Activated naive CD4-positive, alpha-beta T cell treated with anti-CD3 and anti-CD28 coated beads, Interleukin-2, amount 50 U/mL, for 24 hours (primary cell): ENCODE measurements around the gene MCTP2.
A peak's percentile ranks its signal among the peaks of the same experiment; 100 is the strongest.

Experiments used
- H3K27ac Mint-ChIP-seq: one replicate; pipeline ENCODE4 v1.8.0; 2021; ENCODE audit warnings: mild to moderate bottlenecking, mixed read lengths
- H3K27me3 Mint-ChIP-seq: one replicate; pipeline ENCODE4 v1.8.0; 2021; ENCODE audit warnings: mixed read lengths
- H3K36me3 Mint-ChIP-seq: one replicate; pipeline ENCODE4 v1.8.0; 2021; ENCODE audit warnings: mixed read lengths
- H3K4me1 Mint-ChIP-seq: one replicate; pipeline ENCODE4 v1.8.0; 2021; ENCODE audit warnings: mixed read lengths
- H3K4me3 Mint-ChIP-seq: one replicate; pipeline ENCODE4 v1.8.0; 2021; ENCODE audit warnings: mild to moderate bottlenecking, mixed read lengths
- H3K9me3 Mint-ChIP-seq: one replicate; pipeline ENCODE4 v1.8.0; 2021; ENCODE audit warnings: mixed read lengths

The MCTP2 gene

GRCh38 chr15:94266789-94267188 lies 35.4 kb downstream of the MCTP2 start:
- Mint-ChIP-seq H3K36me3 (peaks cover 3% of the 10 kb centered on the region), H3K27ac (no peak overlapping the region), H3K4me3 (no peak overlapping the region), H3K27me3 (no peaks in the 10 kb centered on the region), H3K9me3 (no peaks in the 10 kb centered on the region), H3K4me1 (peaks cover 18% of the 10 kb centered on the region)

- Mint-ChIP-seq H3K27me3 (no peaks in the 10 kb centered on the region), H3K9me3 (no peaks in the 10 kb centered on the region), H3K27ac (no peak overlapping the region), H3K36me3 (peaks cover 4% of the 10 kb centered on the region), H3K4me3 (no peak overlapping the region), H3K4me1 (peaks cover 15% of the 10 kb centered on the region)
Observed at GRCh38 chr15:94269954-94270353, 38.6 kb downstream of the MCTP2 start.

GRCh38 chr15:94270570-94270969 lies 39.2 kb downstream of the MCTP2 start:
- H3K9me3 Mint-ChIP-seq, result no peaks in the 10 kb centered on the region

GRCh38 chr15:94272251-94272898 lies 41.0 kb downstream of the MCTP2 start:
- peaks cover 4% of the 10 kb centered on the region for H3K4me1 Mint-ChIP-seq
- peaks cover 4% of the 10 kb centered on the region for H3K36me3 Mint-ChIP-seq
- H3K27ac Mint-ChIP-seq, result no peak overlapping the region

More at GRCh38 chr15:94270570-94270969, 39.2 kb downstream of the MCTP2 start:
- peaks cover 4% of the 10 kb centered on the region for H3K36me3 Mint-ChIP-seq
- H3K27me3 Mint-ChIP-seq, result no peaks in the 10 kb centered on the region
- H3K27ac Mint-ChIP-seq, result no peak overlapping the region
- peaks cover 15% of the 10 kb centered on the region for H3K4me1 Mint-ChIP-seq
- H3K4me3 Mint-ChIP-seq, result no peak overlapping the region

GRCh38 chr15:94273826-94274225 lies 42.5 kb downstream of the MCTP2 start:
- Mint-ChIP-seq H3K36me3 (peaks cover 3% of the 10 kb centered on the region), H3K27ac (no peak overlapping the region), H3K27me3 (no peaks in the 10 kb centered on the region), H3K9me3 (no peaks in the 10 kb centered on the region), H3K4me1 (peaks cover 6% of the 10 kb centered on the region), H3K4me3 (no peak overlapping the region)

More at GRCh38 chr15:94272251-94272898, 41.0 kb downstream of the MCTP2 start:
- Mint-ChIP-seq H3K9me3 (no peaks in the 10 kb centered on the region), H3K4me3 (no peak overlapping the region), H3K27me3 (no peaks in the 10 kb centered on the region)

DNA sequence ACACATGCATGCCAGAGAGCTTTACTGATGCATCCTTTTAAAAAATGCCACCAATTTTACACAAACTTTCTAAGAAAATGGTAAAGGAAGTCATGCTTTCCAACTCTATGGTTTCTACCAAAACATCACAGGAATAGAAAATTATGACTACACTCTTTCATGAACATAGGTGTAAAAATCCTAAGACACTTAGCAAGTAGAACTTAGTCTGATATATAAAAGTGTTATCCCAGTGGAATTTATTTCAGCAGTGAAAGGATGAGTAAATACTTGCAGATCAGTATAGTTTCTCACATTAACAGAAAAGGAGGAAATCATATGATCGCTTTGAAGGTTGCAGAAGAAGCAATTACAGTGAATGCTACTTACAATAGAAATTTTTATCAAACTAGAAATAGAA lies 43.4 kb downstream of the MCTP2 start:
- H3K27ac Mint-ChIP-seq, result no peak overlapping the region
- peaks cover 5% of the 10 kb centered on the region for H3K36me3 Mint-ChIP-seq
- peaks cover 15% of the 10 kb centered on the region for H3K4me1 Mint-ChIP-seq
- no peak overlapping the region for H3K4me3 Mint-ChIP-seq
- H3K9me3 Mint-ChIP-seq, result no peaks in the 10 kb centered on the region
- H3K27me3 Mint-ChIP-seq, result no peaks in the 10 kb centered on the region

GRCh38 chr15:94277485-94277884 lies 46.1 kb downstream of the MCTP2 start:
- Mint-ChIP-seq H3K27ac (no peak overlapping the region), H3K9me3 (peaks cover 9% of the 10 kb centered on the region)

DNA sequence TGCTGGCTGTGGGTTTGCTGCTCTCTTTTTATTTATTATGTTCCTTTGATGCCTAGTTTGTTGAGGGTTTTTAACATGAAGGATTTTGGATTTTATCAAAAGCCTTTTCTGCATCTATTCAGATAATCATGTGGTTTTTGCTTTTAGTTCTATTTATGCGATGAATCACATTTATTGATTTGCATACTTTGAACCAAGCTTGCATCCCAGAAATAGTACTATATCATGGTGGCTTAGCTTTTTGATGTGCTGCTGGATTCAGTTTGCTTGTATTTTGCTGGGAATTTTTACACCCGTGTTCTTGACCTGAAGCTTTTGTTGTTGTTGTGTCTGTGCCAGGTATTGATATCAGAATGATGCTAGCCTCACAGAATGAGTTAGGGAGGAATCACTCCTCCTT lies 48.4 kb downstream of the MCTP2 start:
- Mint-ChIP-seq H3K4me1 (peaks cover 36% of the 10 kb centered on the region), H3K9me3 (peaks cover 9% of the 10 kb centered on the region), H3K27ac (no peak overlapping the region), H3K36me3 (peaks cover 29% of the 10 kb centered on the region), H3K27me3 (no peaks in the 10 kb centered on the region), H3K4me3 (no peak overlapping the region)

More at GRCh38 chr15:94277485-94277884, 46.1 kb downstream of the MCTP2 start:
- Mint-ChIP-seq H3K27me3 (no peaks in the 10 kb centered on the region), H3K4me3 (no peak overlapping the region), H3K36me3 (peaks cover 24% of the 10 kb centered on the region), H3K4me1 (peaks cover 32% of the 10 kb centered on the region)

DNA sequence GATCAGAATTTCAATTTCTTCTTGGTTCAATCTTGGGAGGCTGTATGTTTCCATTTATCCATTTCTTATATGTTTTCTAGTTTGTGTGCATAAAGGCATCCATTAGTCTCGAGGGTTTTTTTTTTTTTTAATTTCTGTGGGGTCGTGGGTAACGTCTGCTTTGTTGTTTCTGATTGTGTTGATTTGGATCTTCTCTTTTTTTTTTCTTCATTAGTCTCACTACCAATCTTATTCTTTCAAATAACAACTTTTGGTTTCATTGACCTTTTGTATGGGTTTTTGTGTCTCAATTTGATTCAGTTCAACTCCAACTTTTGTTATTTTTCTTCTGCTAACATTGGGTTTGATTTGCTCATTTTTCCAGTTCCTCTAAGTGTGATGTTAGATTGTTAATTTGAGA lies 48.9 kb downstream of the MCTP2 start:
- peaks cover 38% of the 10 kb centered on the region for H3K4me1 Mint-ChIP-seq
- no peak overlapping the region for H3K4me3 Mint-ChIP-seq
- no peak overlapping the region for H3K27ac Mint-ChIP-seq
- H3K9me3 Mint-ChIP-seq, result peaks cover 9% of the 10 kb centered on the region
- peaks cover 29% of the 10 kb centered on the region for H3K36me3 Mint-ChIP-seq
- H3K27me3 Mint-ChIP-seq, result no peaks in the 10 kb centered on the region

DNA sequence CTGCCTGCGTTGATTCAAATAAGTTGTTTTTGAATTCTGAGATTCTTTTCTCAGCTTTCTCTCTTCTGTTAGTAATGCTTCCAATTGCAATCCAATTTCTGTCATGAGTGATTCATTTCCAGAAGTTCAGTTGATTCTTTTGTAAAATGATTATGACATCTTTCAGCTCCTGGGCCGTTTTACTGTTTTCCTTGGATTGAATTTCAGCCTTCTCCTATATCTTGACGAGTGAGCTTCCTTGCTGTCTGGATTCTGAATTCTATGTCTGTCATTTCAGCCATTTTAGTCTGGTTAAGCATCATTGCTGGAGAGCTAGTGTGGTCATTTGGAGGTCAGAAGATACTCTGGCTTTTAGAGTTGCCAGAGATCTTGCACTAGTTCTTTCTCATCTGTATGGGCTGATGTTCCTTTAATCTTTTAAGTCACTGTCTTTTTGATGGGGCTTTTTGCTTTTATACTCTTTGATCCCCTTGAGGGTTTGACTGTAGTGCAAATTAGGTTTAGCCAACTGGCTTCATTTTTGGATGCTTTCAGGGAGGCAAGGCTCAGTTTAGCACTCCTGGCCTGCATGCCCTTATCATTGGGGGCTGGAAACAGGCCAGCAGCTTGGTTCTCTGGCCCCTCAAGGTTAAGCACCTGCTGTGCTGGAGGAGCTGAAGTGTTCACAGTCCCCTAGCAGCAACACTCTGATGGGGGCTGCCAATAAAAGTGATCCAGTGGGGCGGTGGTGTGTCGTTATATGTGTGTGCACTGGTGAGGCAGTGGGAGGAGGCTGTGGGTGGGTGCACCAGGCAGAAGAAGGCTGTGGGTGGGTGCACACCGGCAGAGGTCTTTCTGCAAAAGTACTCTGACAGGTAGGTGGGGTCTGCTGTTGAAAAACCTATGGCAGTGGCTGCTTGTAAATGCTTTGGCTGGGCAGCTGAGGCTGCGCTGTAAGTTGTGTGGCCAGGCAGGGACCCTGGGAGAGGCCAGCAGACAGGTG lies 51.2 kb downstream of the MCTP2 start:
- H3K27ac Mint-ChIP-seq, result no peak overlapping the region
- no peaks in the 10 kb centered on the region for H3K27me3 Mint-ChIP-seq
- peaks cover 28% of the 10 kb centered on the region for H3K36me3 Mint-ChIP-seq
- H3K4me3 Mint-ChIP-seq, result no peak overlapping the region
- H3K9me3 Mint-ChIP-seq, result peaks cover 9% of the 10 kb centered on the region
- H3K4me1 Mint-ChIP-seq, result peaks cover 59% of the 10 kb centered on the region

DNA sequence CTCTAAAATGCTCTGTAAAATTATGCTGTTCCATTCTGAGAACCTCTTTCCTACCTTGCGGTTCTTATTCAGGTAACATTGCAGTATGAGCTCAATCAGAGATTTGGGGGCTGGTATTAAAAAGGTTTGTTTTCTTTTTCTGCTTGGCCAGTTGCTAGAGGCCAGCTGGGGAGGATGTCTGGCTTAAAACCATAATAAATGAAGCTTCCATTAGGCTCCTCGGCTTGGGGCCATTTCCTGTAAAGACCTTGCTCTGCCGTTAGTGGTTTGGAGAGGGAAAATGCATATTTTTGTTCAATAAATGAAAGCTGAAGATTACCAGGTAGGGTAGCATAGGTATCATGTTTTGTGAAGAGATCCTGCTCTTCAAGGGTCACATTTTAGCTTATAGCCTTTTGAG lies 55.2 kb downstream of the MCTP2 start:
- H3K4me3 Mint-ChIP-seq, result no peak overlapping the region
- no peak overlapping the region for H3K27ac Mint-ChIP-seq
- H3K4me1 Mint-ChIP-seq, result peaks cover 47% of the 10 kb centered on the region
- peaks cover 23% of the 10 kb centered on the region for H3K36me3 Mint-ChIP-seq
- H3K9me3 Mint-ChIP-seq, result peaks cover 12% of the 10 kb centered on the region
- no peaks in the 10 kb centered on the region for H3K27me3 Mint-ChIP-seq

DNA sequence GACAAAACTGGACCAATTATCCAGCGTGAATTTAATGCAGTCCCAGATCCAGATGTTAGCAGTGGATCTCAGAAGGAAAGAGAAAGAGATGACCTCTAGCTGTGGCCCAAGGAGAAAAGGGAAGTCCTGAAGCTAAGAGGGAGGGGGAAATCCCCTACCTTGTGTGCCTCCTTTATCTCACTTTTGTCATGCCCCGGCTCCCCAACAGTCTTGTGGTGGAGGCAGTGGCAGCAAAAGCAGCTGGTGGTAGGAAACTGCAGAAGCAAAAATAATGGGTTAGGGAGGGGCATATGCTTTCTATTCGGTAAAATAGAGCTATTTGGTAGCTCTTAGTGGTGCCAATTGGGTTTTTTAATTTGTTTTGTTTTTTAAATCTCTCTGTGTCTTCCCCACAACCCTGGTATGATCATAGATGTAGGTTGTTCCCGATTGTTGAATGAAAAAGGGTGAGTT lies 56.5 kb downstream of the MCTP2 start:
- H3K9me3 Mint-ChIP-seq, result peaks cover 8% of the 10 kb centered on the region
- peaks cover 13% of the 10 kb centered on the region for H3K36me3 Mint-ChIP-seq
- H3K4me3 Mint-ChIP-seq, result peak overlapping the region; percentile 1
- H3K27me3 Mint-ChIP-seq, result no peaks in the 10 kb centered on the region
- no peak overlapping the region for H3K27ac Mint-ChIP-seq
- H3K4me1 Mint-ChIP-seq, result peaks cover 48% of the 10 kb centered on the region

DNA sequence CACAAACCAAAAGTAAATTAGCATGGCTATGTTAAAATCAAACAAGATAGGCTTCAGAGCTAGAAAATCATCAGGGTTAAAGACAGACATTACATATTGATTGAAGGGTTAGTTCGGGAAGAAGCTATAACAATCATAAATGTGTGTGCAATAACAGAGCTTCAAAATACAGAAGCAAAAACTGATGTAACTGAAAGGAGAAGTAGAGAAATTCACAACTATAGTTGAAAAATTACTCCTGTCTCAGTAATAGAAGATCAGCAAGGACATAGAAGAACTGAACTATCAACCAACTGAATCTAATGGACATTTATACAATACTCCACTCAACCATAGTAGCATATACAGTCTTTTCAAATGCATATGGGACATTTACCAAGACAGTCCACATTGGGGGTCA lies 59.4 kb downstream of the MCTP2 start:
- H3K4me1 Mint-ChIP-seq, result peaks cover 51% of the 10 kb centered on the region
- peaks cover 10% of the 10 kb centered on the region for H3K36me3 Mint-ChIP-seq

DNA sequence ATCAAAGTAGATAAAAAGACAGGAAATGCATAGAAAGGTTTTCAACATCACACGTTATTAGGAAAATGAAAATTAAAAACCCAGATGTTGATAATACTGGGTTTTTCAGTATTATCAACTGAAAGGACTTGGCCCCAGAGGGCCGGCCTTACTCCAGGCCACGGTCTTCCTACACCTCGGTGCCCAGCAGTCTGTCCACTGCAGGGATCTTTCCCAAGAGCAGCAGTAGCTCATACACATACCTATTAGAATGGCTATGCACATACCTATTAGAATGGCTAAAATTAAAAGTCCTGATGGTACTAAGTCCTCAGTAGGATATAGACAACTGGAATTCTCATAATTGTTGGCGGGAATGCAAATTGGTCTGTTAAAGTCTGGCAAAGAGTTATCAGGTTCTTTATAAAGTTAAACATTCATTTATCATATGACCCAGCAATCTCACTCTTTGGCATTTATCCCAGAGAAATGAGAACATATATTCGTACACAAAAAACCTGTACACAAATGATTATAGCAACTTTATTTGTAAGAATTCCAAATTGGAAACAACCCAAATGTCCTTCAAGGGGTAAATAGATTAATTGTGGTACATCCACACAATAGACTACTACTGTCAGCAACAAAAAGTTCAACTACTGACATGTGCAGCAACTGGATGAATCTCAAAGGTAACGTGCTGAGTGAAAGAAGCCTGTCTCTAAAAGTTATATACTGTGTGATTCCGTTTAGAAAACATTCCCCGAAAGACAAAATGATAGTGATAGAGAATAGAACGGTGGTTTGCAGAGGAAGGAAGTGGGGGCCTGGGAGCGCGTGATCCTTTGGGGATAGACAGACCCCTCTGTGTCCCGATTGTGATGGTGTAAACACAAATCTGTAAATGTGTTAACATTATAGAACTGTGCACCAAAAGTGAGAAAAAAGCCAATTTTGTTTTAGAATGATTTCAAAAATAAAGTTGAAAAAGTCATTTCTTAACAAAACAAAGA lies 62.3 kb downstream of the MCTP2 start:
- no peak overlapping the region for H3K27ac Mint-ChIP-seq

More for the DNA sequence above, 59.4 kb downstream of the MCTP2 start:
- Mint-ChIP-seq H3K9me3 (peaks cover 8% of the 10 kb centered on the region), H3K27ac (no peak overlapping the region), H3K4me3 (no peak overlapping the region), H3K27me3 (no peaks in the 10 kb centered on the region)

GRCh38 chr15:94294556-94294955 lies 63.2 kb downstream of the MCTP2 start:
- Mint-ChIP-seq H3K9me3 (no peaks in the 10 kb centered on the region), H3K4me1 (peaks cover 32% of the 10 kb centered on the region), H3K27me3 (no peaks in the 10 kb centered on the region), H3K27ac (no peak overlapping the region), H3K4me3 (no peak overlapping the region), H3K36me3 (peaks cover 5% of the 10 kb centered on the region)

More for the DNA sequence above, 62.3 kb downstream of the MCTP2 start:
- H3K4me3 Mint-ChIP-seq, result no peak overlapping the region
- peaks cover 36% of the 10 kb centered on the region for H3K4me1 Mint-ChIP-seq
- H3K36me3 Mint-ChIP-seq, result peaks cover 7% of the 10 kb centered on the region
- H3K9me3 Mint-ChIP-seq, result peaks cover 6% of the 10 kb centered on the region
- H3K27me3 Mint-ChIP-seq, result no peaks in the 10 kb centered on the region
